Lung (tissue), 12 donors: ENCODE measurements around the gene ACOT7. TPM values are rescaled to one million over a fixed set of nuclear protein-coding genes. Genes with fewer than 3 reads are reported as not detected.

Experiments used
- ATAC-seq: fragments of 200-7000 bp; cut with Tn5 transposase; one replicate; pipeline ENCODE4 v1.9.1; 2020; ENCODE audit warnings: moderate number of reproducible peaks; ENCODE audit not compliant: insufficient read depth, low FRiP score
- DNase-seq, 3 donors: peaks; one replicate each; pipeline ENCODE4 v3.0.0-alpha.2; 2013 to 2017
- H3K27ac ChIP-seq, 2 donors: one replicate each; pipeline ENCODE4 v1.5.1; 2013; ENCODE audit warnings: mild to moderate bottlenecking in 2 of 2, moderate library complexity in 2 of 2, control low read depth in 1 of 2, inconsistent platforms in 1 of 2, low read depth in 1 of 2, low read length in 1 of 2
- H3K27me3 ChIP-seq, 3 donors: one replicate each; pipeline ENCODE4 v1.5.1; 2013; ENCODE audit warnings: low read length in 2 of 3; ENCODE audit not compliant: control insufficient read depth in 3 of 3, insufficient read depth in 3 of 3
- H3K36me3 ChIP-seq, 4 donors: one replicate each; pipeline ENCODE4 v1.5.1; 2013; ENCODE audit warnings: low read length in 4 of 4, mild to moderate bottlenecking in 1 of 4, moderate library complexity in 1 of 4; ENCODE audit not compliant: control insufficient read depth in 4 of 4, insufficient read depth in 4 of 4
- H3K4me1 ChIP-seq, 5 donors: one replicate each; pipeline ENCODE4 v1.5.1; 2013; ENCODE audit warnings: low read length in 5 of 5, mild to moderate bottlenecking in 2 of 5, moderate library complexity in 1 of 5; ENCODE audit not compliant: control insufficient read depth in 5 of 5, insufficient read depth in 5 of 5
- H3K4me3 ChIP-seq: one replicate; pipeline ENCODE4 v1.5.1; 2013; ENCODE audit warnings: mild to moderate bottlenecking, control low read depth, moderate library complexity
- H3K9ac ChIP-seq, 2 donors: one replicate each; pipeline ENCODE4 v1.5.1; 2013; ENCODE audit warnings: low read length in 2 of 2, control low read depth in 1 of 2; ENCODE audit not compliant: insufficient read depth in 1 of 2
- H3K9me3 ChIP-seq, 4 donors: one replicate each; pipeline ENCODE4 v1.5.1; 2013; ENCODE audit warnings: low read length in 3 of 4, mild to moderate bottlenecking in 1 of 4, moderate library complexity in 1 of 4; ENCODE audit not compliant: control insufficient read depth in 4 of 4, insufficient read depth in 3 of 4
- CTCF ChIP-seq: IDR thresholded peaks from 2 replicates; pipeline ENCODE4 v1.5.1; 2012; ENCODE audit warnings: mild to moderate bottlenecking; ENCODE audit errors: control extremely low read depth, extremely low read depth
- WGBS, 2 donors: extraction: QIAGEN DNeasy Blood & Tissue Kit; methylation state at CpG; one replicate each; pipeline ENCODE4 v1.1.7; 2013; 5-methylcytosine and 5-hydroxymethylcytosine counted together
- polyA plus RNA-seq, 2 donors: library from polyadenylated mRNA; stranded (reverse); fragments of 200-250 nt; gene quantifications; one replicate each; pipeline ENCODE4 v1.2.1, GENCODE V29; 2013
- total RNA-seq, 2 donors: library from RNA; depleted of rRNA in 1 of 2; stranded (reverse); fragments of >200 nt in 1 of 2; gene quantifications; one replicate each; pipeline ENCODE4 v1.2.1, GENCODE V29; 2014 to 2021
- donor health status: control.
- donor health status: control.
- donor health status: Bipolar disorder and iron deficiency.
- donor health status: healthy.
- donor health status: DM: yes; HTN: yes; CAD: no.

The ACOT7 gene
- total and polyA plus RNA-seq, 4 donors: 8.8 to 37.4 (median 23.1) TPM

DNA sequence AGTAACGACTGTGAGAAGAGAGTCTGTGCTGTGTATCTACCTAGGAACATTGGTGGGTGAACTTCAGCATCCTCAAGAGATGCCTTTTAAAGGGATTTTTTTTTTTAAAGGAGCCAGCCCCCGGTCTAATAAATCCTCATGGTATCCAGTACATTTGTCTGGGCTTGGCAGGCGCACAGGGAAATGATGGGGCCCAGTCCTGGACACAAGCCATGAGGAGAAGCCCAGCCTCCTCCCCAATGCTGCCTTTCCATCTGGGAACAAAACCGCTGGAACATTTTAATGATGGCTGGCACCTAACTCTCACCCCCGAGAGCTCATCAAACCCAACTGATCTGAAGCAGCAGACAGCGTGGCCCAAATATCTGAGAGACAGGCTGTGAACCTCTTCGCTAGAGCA, 64.2 kb downstream of the ACOT7 start:
- DNase-seq (peak; percentile 81 to 86 (median 84)), ATAC-seq (no peak)
- H3K9ac ChIP-seq: no peak overlapping the region
- WGBS, 2 donors: 81 to 87% methylated on average over 7 of the region's 7 CpGs
- peaks cover 0 to 41% (median 0%) of the 10 kb centered on the region in 5 donors for H3K4me1 ChIP-seq
- TF ChIP-seq CTCF: no peak
- no peak overlapping the region for H3K27ac ChIP-seq
- H3K9me3 ChIP-seq: no peaks in the 10 kb centered on the region
- no peak overlapping the region for H3K4me3 ChIP-seq
- no peaks in the 10 kb centered on the region for H3K27me3 ChIP-seq
- H3K36me3 ChIP-seq: peaks cover 0 to 8% (median 1%) of the 10 kb centered on the region in 4 donors

DNA sequence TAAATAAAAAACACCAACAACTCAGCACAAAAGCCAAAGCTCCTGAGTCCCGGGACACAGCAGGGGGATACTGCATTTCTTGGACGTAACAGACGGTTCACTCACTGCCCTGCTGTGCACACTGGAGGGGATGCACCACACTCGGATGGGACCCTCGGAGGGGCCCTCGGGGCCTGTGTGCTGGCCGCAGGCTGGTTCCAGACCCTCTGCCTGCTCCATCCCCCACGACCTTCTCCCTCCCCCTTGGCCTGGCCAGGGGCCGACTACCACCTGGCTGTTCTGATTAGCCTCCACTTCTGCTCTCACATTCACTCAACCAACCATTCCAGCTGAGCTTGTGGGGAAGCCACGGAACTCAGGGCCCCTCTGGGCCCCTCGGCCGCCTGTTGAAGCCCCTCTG, 64.9 kb downstream of the ACOT7 start:
- Histone ChIP-seq H3K27me3 (no peaks in the 10 kb centered on the region), H3K4me1 (peaks cover 0 to 41% (median 0%) of the 10 kb centered on the region in 5 donors), H3K9ac (no peak overlapping the region), H3K36me3 (peaks cover 0 to 8% (median 1%) of the 10 kb centered on the region in 4 donors), H3K9me3 (no peaks in the 10 kb centered on the region), H3K27ac (no peak overlapping the region), H3K4me3 (no peak overlapping the region)
- DNase-seq (no peak), ATAC-seq (no peak)
- WGBS, 2 donors: 88 to 91% methylated on average over 12 of the region's 12 CpGs
- no peak for TF ChIP-seq CTCF

DNA sequence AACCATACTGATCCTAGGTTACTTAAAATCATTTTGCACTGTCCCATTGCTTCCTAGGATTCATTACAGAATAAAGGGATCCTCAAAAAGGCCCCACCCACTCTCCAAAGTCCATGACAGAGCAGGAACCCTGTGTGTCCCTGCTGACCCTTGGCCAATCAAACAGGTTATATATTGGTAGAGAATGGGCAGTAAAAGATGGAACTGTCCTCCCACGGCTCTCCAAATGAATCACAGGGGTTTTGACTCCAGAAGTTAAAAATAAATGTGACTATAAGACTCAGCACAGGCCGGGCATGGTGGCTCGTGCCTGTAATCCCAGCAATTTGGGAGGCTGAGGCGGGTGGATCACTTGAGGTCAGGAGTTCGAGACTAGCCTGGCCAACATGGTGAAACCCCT, 65.5 kb downstream of the ACOT7 start:
- peaks cover 0 to 6% (median 1%) of the 10 kb centered on the region in 4 donors for H3K36me3 ChIP-seq
- no peaks in the 10 kb centered on the region for H3K9me3 ChIP-seq
- TF ChIP-seq CTCF: no peak
- ATAC-seq (no peak), DNase-seq (no peak)
- 90 to 93% methylated on average over 5 of the region's 5 CpGs for WGBS, 2 donors
- peaks cover 0 to 40% (median 0%) of the 10 kb centered on the region in 5 donors for H3K4me1 ChIP-seq
- no peaks in the 10 kb centered on the region for H3K27me3 ChIP-seq
- H3K4me3 ChIP-seq: no peak overlapping the region
- H3K27ac ChIP-seq: no peak overlapping the region
- H3K9ac ChIP-seq: no peak overlapping the region

DNA sequence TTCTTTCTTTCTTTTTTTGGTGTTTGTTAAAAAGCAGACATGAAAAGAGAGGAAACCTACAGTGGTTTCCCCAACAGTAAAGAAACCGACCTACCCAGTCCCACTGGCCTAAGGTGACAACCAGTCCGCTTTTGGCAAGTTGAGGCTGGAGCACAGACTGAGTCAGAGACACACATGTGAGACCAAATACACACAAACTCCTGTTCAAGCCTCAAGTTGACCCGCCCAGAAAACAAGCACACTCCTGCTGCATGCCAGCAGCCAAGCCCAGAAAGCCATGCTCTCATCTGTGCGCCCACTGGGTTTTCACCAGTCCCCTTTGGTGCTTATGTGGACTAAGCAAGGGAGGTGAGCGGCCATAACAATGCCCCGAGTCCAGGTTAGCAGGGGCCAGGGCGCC, 68.1 kb downstream of the ACOT7 start:
- WGBS, 2 donors: 84 to 96% methylated on average over 7 of the region's 7 CpGs
- Histone ChIP-seq H3K36me3 (peaks cover 0 to 4% (median 1%) of the 10 kb centered on the region in 4 donors), H3K9me3 (no peaks in the 10 kb centered on the region), H3K27me3 (no peaks in the 10 kb centered on the region), H3K4me1 (peaks cover 0 to 20% (median 0%) of the 10 kb centered on the region in 5 donors), H3K4me3 (no peak overlapping the region), H3K27ac (no peak overlapping the region), H3K9ac (no peak overlapping the region)
- no peak for TF ChIP-seq CTCF
- DNase-seq (no peak), ATAC-seq (no peak)
